Neural cell (in vitro differentiated cells): ENCODE measurements around the gene DDX1. TPM values are rescaled to one million over a fixed set of nuclear protein-coding genes. Genes with fewer than 3 reads are reported as not detected.

Experiments
- H2AFZ ChIP-seq: fragments of 200-600, 300-800 bp; sonication (generic), shearing (Covaris generic); 2 replicates; pipeline ENCODE4 v1.6.0; 2014; ENCODE audit warnings: low read depth, mild to moderate bottlenecking, antibody characterized with exemption, low read length, moderate library complexity
- H3F3A ChIP-seq: fragments of 200-600 bp; shearing (Covaris generic); 2 replicates; pipeline ENCODE4 v1.6.1; 2016; ENCODE audit warnings: mild to moderate bottlenecking, moderate library complexity, mixed read lengths, antibody characterized with exemption, low read length; ENCODE audit not compliant: insufficient read depth, poor library complexity, severe bottlenecking
- H3K27ac ChIP-seq: fragments of 200-600, 300-800 bp; sonication (generic), shearing (Covaris generic); 2 replicates; pipeline ENCODE4 v1.5.1; 2014; ENCODE audit warnings: mild to moderate bottlenecking, low read length, moderate library complexity
- H3K27me3 ChIP-seq: fragments of 300-800, 200-600 bp; sonication (generic), shearing (Covaris generic); 2 replicates; pipeline ENCODE4 v1.6.0; 2014; ENCODE audit warnings: mild to moderate bottlenecking, low read depth, low read length, moderate library complexity; ENCODE audit not compliant: insufficient read depth
- H3K36me3 ChIP-seq: fragments of 300-800, 200-600 bp; sonication (generic), shearing (Covaris generic); 2 replicates; pipeline ENCODE4 v1.5.1; 2014; ENCODE audit warnings: mild to moderate bottlenecking, antibody characterized with exemption, low read length, moderate library complexity; ENCODE audit not compliant: insufficient read depth
- H3K4me2 ChIP-seq: fragments of 300-800, 200-600 bp; sonication (generic), shearing (Covaris generic); 2 replicates; pipeline ENCODE4 v1.6.0; 2014; ENCODE audit warnings: mild to moderate bottlenecking, low read length
- H3K4me3 ChIP-seq: fragments of 300-800, 200-600 bp; sonication (generic), shearing (Covaris generic); 2 replicates; pipeline ENCODE4 v1.5.1; 2014; ENCODE audit warnings: mild to moderate bottlenecking, low read length, moderate library complexity
- H3K79me2 ChIP-seq: fragments of 200-600 bp; shearing (Covaris generic); replicated peaks from 2 replicates; pipeline ENCODE4 v1.6.0; 2014; ENCODE audit warnings: mild to moderate bottlenecking, low read length, moderate library complexity; ENCODE audit not compliant: insufficient read depth
- H3K9ac ChIP-seq: fragments of 300-800, 200-600 bp; sonication (generic), shearing (Covaris generic); 2 replicates; pipeline ENCODE4 v1.6.1; 2016; ENCODE audit warnings: mild to moderate bottlenecking, low read length, mixed read lengths
- H3K9me2 ChIP-seq: fragments of 200-600 bp; shearing (Covaris generic); 2 replicates; pipeline ENCODE4 v1.6.1; 2016; ENCODE audit warnings: mild to moderate bottlenecking, low read length, mixed read lengths; ENCODE audit not compliant: insufficient read depth
- H3K9me3 ChIP-seq: fragments of 200-600, 300-800 bp; sonication (generic), shearing (Covaris generic); 2 replicates; pipeline ENCODE4 v1.6.1; 2016; ENCODE audit warnings: mild to moderate bottlenecking, mixed run types, low read length, moderate library complexity, mixed read lengths
- H4K20me1 ChIP-seq: fragments of 200-600 bp; shearing (Covaris generic); 2 replicates; pipeline ENCODE4 v1.6.1; 2016; ENCODE audit warnings: mild to moderate bottlenecking, mixed run types; ENCODE audit not compliant: insufficient read depth
- CTCF ChIP-seq: fragments of 450-650 bp; IDR thresholded peaks from 2 replicates; pipeline ENCODE4 v1.5.1; 2014; ENCODE audit warnings: antibody characterized with exemption, mild to moderate bottlenecking, moderate library complexity; ENCODE audit not compliant: poor library complexity, severe bottlenecking
- EP300 ChIP-seq: fragments of 450-650 bp; conservative IDR thresholded peaks from 2 replicates; pipeline ENCODE4 v1.6.1; 2014; ENCODE audit warnings: antibody characterized with exemption, mild to moderate bottlenecking, moderate library complexity; ENCODE audit not compliant: poor library complexity, severe bottlenecking
- EZH2 ChIP-seq: fragments of 200-600, 300-800 bp; shearing (Covaris generic), sonication (generic); IDR thresholded peaks from 2 replicates; pipeline ENCODE4 v1.6.1; 2014; ENCODE audit warnings: antibody characterized with exemption, low read length, borderline replicate concordance, mild to moderate bottlenecking; ENCODE audit not compliant: insufficient read depth, poor library complexity, severe bottlenecking
- MXI1 ChIP-seq: fragments of 450-650 bp; conservative IDR thresholded peaks from 2 replicates; pipeline ENCODE4 v1.6.1; 2014; ENCODE audit warnings: antibody characterized with exemption, mild to moderate bottlenecking; ENCODE audit not compliant: poor library complexity, severe bottlenecking
- POLR2AphosphoS5 ChIP-seq: IDR thresholded peaks from 2 replicates; pipeline ENCODE4 v1.6.1; 2012
- RAD21 ChIP-seq: fragments of 450-650 bp; conservative IDR thresholded peaks from 2 replicates; pipeline ENCODE4 v1.6.1; 2014; ENCODE audit warnings: antibody characterized with exemption, mild to moderate bottlenecking, moderate library complexity
- REST ChIP-seq: IDR thresholded peaks from 2 replicates; pipeline ENCODE4 v1.6.1; 2012; ENCODE audit warnings: borderline replicate concordance
- SMC3 ChIP-seq: fragments of 450-650 bp; conservative IDR thresholded peaks from 2 replicates; pipeline ENCODE4 v1.6.1; 2014; ENCODE audit warnings: antibody characterized with exemption, mild to moderate bottlenecking, moderate library complexity; ENCODE audit not compliant: poor library complexity
- TAF1 ChIP-seq: IDR thresholded peaks from 2 replicates; pipeline ENCODE4 v1.6.1; 2012; ENCODE audit warnings: low read depth
- polyA plus RNA-seq: library from polyadenylated mRNA; depleted of rRNA; stranded (reverse); fragments of >200 nt; gene quantifications from 2 replicates; pipeline ENCODE4 v1.2.3, GENCODE V29; 2014

DDX1 gene
- polyA plus RNA-seq, 1 donor from 2014 or later, result 159 TPM

GRCh38 chr2:15595342-15595905 lies 3.8 kb downstream of the DDX1 start:
- Histone ChIP-seq H3K27me3 (no peaks in the 10 kb centered on the region), H3K9me3 (no peaks in the 10 kb centered on the region), H3K27ac (no peak overlapping the region), H4K20me1 (no peaks in the 10 kb centered on the region), H3K4me3 (no peak overlapping the region), H3K36me3 (peaks cover 14% of the 10 kb centered on the region), H3K79me2 (peaks cover 29% of the 10 kb centered on the region), H3K4me2 (no peak overlapping the region), H3F3A (no peaks in the 10 kb centered on the region), H3K9me2 (peaks cover 2% of the 10 kb centered on the region), H2AFZ (no peak overlapping the region), H3K9ac (no peak overlapping the region)
- no peak for TF ChIP-seq POLR2AphosphoS5
- no peak for TF ChIP-seq EP300
- no peak for TF ChIP-seq RAD21
- TF ChIP-seq REST, result no peak

DNA sequence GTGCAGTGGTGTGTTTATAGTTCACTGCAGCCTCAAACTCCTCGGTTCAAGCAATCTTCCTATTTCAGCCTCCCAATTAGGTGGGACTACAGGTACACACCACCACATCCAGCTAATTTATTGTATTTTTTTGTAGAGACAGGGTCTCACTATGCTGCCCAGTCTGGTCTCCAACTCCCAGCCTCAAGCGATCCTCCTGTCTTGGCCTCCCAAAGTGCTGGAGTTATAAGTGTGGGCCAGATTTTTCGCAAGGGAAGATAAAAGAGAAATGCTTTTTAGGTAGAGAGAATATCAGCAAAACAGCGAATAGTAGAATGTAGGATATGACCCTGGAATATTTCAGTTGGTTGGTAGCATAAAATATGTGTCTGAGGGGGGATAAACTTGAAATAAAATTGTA lies 4.3 kb downstream of the DDX1 start:
- peaks cover 29% of the 10 kb centered on the region for H3K79me2 ChIP-seq
- H3K9ac ChIP-seq, result no peak overlapping the region
- H3K4me2 ChIP-seq, result no peak overlapping the region
- H3F3A ChIP-seq, result no peaks in the 10 kb centered on the region
- H3K27ac ChIP-seq, result no peak overlapping the region
- peaks cover 14% of the 10 kb centered on the region for H3K36me3 ChIP-seq
- peaks cover 2% of the 10 kb centered on the region for H3K9me2 ChIP-seq
- H3K27me3 ChIP-seq, result no peaks in the 10 kb centered on the region
- TF ChIP-seq CTCF (no peak), POLR2AphosphoS5 (no peak), REST (no peak), EZH2 (no peak), TAF1 (no peak), EP300 (no peak), RAD21 (no peak), SMC3 (no peak), MXI1 (no peak)
- H3K9me3 ChIP-seq, result no peaks in the 10 kb centered on the region
- H4K20me1 ChIP-seq, result no peaks in the 10 kb centered on the region
- no peak overlapping the region for H2AFZ ChIP-seq
- H3K4me3 ChIP-seq, result no peak overlapping the region
